ENCODE data around the gene RXRB. TPM values are rescaled to one million over a fixed set of nuclear protein-coding genes. Genes with fewer than 3 reads are reported as not detected.

RXRB gene
- total and polyA plus RNA-seq, 10 of the 15 experiments (the other 5 are each of a cell fraction or from before 2014, with no cell fraction given), result 0.71 to 35.0 (median 20.4) TPM

DNA sequence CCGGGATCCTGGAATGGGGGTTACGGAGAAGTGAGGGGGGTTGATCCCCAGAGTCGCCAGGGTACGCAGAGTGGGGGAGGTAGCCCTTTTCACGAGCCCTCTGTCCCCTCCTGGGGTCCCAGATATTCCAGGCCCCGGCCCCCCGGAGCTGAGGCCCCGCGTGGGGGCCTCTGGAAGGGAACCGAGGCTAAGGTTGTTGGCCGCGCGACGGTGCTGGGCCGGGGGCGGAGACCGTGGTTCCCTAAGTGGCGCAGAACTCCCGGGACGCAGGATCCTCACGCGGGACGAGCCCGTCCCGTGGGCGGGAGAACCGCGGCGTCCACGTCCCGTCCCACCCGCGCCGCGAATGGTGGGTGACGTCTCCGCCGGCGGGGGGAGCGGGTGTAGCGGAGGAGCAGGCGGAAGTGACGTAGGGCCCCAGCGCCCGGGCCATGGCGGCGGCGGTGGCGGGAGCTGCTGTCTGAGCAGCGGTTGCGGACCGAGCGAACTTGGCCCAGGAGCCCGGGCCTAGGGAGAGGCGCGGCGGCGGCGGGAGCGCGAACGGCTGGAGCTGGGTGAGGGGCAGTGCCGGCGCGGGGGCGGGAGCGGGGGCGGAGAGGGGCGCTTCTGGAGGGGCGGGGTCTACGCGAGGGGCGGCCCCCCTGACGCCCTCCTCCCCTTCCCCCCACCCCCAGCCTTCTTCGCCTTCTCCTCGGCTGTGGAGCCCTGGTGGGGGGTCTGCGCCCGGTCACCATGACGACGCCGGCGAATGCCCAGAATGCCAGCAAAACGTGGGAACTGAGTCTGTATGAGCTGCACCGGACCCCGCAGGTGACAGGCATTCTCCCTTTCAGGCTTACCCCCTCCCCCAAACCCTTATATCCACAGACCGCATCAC is 7.9 kb upstream of the RXRB start, which contains the start of gene RING1 (continued):
- no peak for TF ChIP-seq ZBTB4 (CRISPR knock-in tag; IDR thresholded peaks at IDR 0.05)
- TF ChIP-seq, protein P1, sequence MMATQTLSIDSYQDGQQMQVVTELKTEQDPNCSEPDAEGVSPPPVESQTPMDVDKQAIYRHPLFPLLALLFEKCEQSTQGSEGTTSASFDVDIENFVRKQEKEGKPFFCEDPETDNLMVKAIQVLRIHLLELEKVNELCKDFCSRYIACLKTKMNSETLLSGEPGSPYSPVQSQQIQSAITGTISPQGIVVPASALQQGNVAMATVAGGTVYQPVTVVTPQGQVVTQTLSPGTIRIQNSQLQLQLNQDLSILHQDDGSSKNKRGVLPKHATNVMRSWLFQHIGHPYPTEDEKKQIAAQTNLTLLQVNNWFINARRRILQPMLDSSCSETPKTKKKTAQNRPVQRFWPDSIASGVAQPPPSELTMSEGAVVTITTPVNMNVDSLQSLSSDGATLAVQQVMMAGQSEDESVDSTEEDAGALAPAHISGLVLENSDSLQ (IDR thresholded peaks at IDR 0.05), result no peak; the same call in 1 of the 2 replicates
- TF ChIP-seq, protein P2, sequence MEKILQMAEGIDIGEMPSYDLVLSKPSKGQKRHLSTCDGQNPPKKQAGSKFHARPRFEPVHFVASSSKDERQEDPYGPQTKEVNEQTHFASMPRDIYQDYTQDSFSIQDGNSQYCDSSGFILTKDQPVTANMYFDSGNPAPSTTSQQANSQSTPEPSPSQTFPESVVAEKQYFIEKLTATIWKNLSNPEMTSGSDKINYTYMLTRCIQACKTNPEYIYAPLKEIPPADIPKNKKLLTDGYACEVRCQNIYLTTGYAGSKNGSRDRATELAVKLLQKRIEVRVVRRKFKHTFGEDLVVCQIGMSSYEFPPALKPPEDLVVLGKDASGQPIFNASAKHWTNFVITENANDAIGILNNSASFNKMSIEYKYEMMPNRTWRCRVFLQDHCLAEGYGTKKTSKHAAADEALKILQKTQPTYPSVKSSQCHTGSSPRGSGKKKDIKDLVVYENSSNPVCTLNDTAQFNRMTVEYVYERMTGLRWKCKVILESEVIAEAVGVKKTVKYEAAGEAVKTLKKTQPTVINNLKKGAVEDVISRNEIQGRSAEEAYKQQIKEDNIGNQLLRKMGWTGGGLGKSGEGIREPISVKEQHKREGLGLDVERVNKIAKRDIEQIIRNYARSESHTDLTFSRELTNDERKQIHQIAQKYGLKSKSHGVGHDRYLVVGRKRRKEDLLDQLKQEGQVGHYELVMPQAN (conservative IDR thresholded peaks at IDR 0.05), result peak; percentile 72
- TF ChIP-seq EP300 (IDR thresholded peaks at IDR 0.05; ENCODE audit: borderline replicate concordance in 1 of 2, control insufficient read depth in 1 of 2, low read depth in 2 of 2, low read length in 2 of 2), result no peak
- TF ChIP-seq HDAC6 (IDR thresholded peaks at IDR 0.05; ENCODE audit: unreplicated experiment), result no peak
- 0 out of 2 replicates have a peak, but pooled peaks have one; percentile 17 for TF ChIP-seq CBFB (IDR thresholded peaks at IDR 0.05; ENCODE audit: low read depth)
- peak; percentile 17 for TF ChIP-seq BCL3 (IDR thresholded peaks at IDR 0.05; ENCODE audit: borderline replicate concordance, insufficient read depth, low read depth, low read length, poor library complexity, severe bottlenecking)
- TF ChIP-seq SMAD1 (IDR thresholded peaks at IDR 0.05; ENCODE audit: low read depth, partially characterized antibody), result peak; percentile 31
- TF ChIP-seq E2F8 (IDR thresholded peaks at IDR 0.05; ENCODE audit: low read depth, partially characterized antibody), result no peak
- TF ChIP-seq, protein P3, sequence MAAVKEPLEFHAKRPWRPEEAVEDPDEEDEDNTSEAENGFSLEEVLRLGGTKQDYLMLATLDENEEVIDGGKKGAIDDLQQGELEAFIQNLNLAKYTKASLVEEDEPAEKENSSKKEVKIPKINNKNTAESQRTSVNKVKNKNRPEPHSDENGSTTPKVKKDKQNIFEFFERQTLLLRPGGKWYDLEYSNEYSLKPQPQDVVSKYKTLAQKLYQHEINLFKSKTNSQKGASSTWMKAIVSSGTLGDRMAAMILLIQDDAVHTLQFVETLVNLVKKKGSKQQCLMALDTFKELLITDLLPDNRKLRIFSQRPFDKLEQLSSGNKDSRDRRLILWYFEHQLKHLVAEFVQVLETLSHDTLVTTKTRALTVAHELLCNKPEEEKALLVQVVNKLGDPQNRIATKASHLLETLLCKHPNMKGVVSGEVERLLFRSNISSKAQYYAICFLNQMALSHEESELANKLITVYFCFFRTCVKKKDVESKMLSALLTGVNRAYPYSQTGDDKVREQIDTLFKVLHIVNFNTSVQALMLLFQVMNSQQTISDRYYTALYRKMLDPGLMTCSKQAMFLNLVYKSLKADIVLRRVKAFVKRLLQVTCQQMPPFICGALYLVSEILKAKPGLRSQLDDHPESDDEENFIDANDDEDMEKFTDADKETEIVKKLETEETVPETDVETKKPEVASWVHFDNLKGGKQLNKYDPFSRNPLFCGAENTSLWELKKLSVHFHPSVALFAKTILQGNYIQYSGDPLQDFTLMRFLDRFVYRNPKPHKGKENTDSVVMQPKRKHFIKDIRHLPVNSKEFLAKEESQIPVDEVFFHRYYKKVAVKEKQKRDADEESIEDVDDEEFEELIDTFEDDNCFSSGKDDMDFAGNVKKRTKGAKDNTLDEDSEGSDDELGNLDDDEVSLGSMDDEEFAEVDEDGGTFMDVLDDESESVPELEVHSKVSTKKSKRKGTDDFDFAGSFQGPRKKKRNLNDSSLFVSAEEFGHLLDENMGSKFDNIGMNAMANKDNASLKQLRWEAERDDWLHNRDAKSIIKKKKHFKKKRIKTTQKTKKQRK (IDR thresholded peaks at IDR 0.05; ENCODE audit: low read depth, low read length), result no peak

All from GM12878 (cell line).